GM15510 (cell line): ENCODE results near the gene CSK.

Experiments used
- POLR2A ChIP-seq: IDR thresholded peaks from 3 replicates; pipeline ENCODE4 v1.6.1; 2011; ENCODE audit warnings: borderline replicate concordance; ENCODE audit not compliant: insufficient read length; ENCODE audit errors: extremely low read depth

The CSK gene

DNA sequence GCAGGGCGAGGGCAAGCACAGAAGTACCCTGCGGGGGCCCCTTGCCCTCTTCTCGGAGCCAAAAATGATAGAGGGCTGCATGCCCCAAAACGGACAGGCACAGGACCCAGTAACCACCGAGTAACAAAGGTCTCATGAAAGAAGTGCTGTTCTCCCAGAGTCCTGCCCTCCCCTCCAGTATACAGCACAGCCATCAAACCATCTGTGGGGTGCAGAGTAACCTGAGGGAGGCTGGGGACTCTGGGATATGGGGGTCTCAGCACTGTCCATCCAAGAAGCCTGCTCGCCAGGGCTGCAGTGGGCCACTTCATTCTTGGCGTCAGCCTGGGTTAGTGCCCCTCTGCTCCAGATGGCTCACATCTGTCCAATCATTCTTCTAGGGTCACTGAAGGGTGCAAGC is 55.0 kb downstream of the CSK start:
- TF ChIP-seq POLR2A: no peak

DNA sequence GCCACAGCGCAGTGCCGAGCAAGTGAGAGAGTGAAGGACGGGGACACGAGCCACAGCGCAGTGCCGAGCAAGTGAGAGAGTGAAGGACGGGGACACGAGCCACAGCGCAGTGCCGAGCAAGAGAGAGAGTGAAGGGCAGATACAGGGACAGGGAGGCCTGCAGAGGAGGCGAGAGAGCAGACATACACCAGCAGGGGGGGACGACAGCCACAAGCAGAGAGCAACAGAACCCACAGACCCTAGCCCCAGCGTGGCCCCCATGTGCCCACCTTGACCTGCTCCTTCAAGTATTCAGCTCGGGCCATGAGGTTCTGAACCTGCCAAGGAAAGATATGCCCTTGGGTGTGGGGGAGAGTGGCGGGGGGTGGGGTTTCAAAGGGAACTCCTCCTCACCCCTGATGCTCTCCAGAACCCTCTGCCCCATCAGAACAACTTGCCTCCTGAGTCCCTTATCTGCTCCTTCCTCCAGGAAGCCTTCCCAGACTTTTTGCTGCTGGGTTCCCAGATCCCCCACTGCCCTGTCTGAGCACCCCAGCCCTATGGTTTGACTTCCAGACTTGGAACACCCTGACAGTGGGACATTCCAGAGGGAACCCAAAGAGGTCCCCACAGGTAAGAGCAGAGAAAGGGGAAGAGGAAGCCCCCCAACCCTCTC is 55.7 kb downstream of the CSK start:
- TF ChIP-seq POLR2A: no peak

DNA sequence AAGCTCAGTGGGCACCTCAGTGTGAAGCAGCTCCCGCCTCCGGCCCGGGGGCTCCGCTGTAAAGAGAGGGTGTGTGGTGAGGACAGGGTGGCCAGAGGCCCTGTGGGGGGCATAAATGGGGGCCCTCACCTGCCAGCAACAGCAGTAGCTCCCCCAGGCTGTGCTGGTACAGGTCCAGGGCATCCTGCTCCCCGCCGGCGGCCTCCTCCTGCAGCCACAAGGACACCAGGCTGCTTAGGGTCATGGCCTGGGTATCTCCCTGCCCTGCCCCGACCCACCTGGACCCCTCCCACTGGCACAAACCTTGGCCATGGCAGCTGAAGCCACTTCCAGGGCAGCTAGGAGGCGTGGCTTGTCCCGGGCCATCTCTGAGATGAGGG is 56.2 kb downstream of the CSK start:
- no peak for TF ChIP-seq POLR2A

DNA sequence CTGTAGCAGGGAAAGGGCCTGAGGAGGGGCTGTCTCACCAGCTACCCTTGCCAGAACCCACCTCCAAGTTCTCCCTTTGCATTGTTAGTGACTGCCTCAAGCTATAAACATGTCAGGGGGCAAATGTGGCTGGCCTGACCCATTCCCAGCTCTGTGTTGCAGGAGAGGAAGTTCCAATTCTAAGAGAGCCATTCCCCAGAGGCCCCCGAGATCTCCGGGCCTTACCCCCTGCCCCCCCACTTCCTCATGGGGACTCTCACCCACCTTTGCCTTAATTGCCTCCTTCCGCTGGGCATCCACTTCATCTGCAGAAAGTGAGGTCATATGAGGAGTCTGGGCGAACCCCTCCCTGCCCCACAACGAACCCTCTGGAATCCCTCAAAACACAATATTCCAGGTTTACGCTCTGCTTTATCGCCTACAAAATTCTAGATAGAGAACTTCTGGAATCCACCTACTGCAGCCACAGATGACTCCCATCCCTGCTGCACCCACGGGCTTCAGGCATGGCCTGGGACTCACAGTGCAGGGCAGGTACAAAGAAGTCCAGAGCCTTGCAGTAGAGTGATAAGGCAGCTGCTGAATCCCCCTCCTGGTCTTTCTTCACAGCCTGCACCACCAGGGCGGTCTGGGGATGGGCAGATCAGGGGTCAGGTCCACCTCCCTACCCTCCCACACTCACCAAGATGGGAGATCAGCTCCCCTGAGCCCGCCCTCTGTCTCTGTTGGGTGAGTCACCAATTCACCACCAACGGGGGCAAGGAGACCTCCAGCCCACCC is 57.1 kb downstream of the CSK start:
- no peak for TF ChIP-seq POLR2A

DNA sequence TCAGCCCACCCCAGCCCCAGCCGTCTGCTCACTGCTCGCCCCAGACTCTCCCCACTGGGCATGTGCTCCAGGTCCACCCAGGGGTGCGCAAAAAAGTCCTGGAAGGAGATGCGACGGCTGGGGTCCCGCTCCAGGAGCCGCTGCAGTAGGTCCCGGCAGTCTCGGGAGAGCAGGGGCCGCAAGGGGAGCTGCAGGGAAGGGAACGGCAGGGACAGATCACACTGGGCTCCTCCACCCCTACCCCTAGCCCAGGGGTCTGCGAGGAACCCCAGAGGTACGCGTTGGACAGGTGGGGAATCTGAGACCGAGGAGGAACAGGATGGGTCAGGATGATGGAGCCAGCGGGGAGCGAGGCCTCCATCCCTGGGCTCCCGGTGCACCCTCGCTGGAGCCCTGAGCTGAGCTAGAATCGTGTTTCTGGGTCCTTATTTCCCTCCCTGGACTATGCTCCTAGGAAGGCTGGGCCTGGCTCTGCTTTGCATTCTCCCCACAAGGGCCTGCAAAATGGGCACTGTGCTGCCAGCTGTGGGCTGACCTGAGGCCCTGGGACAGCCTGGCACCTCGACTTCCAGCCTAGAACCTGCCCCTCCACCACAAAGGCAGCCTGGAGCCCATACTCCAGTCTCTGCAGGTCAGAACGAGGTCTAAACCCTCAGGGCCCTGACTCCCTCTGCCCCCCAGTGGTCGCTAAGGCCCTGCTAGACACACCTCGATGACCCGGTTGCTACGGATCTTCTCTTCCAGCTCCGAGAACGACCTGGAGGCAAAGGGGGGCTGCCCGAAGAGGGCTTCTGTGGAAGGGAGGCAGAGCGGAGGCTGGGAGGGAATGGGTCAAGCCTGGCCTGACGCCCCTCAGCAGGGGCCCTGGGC is 57.9 kb downstream of the CSK start:
- no peak for TF ChIP-seq POLR2A

GRCh38 chr15:74840851-74841775 is 59.2 kb downstream of the CSK start:
- no peak for TF ChIP-seq POLR2A

GRCh38 chr15:74841891-74842373 is 60.1 kb downstream of the CSK start:
- no peak for TF ChIP-seq POLR2A

DNA sequence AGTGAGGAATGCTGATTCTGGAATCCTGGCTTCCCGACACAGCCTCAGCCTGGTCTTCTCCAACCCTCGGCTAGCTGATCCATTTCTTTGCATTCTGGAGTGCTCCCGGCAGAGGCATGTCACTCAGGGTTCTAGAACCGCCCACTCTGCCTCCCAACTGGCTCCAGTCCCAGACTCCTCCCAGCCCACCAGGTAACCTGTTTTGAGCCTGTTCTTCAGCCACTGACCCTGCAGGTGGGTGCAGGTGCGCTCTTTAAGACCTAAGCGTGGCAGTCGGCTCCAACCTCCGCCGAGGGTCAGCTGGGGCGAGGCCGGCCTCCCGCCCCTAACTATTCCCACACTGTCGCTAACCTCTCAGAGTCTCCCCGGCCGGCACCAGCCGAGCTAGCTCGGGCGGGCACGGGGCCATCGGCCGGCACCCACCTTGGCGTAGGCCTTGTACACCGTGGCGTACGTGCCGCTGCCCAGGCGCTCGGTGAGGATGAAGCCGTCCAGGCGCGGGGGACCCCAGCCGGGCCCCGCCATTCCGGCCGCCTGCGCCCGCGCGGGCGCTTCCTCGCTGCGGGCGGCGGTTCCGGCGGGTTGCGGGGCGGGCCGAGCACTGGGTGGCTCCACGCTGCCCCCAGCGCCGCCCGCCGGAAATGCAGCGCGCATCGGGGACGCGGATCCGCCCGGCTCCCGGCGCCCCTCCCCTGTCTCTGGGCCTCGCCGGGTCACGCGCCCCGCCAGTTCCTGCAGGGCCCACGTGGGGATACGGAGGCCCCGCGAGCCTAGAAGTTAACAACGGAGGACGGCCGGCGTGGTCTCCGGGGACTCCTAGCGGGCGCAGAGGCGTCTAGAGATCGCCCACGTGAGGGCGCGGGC is 60.9 kb downstream of the CSK start, which contains the start of gene ULK3:
TSS of gene ULK3 (minus strand) at position 576 of the 864 bp plus-strand sequence. CDS start at position 525, 51 bp downstream.
- TF ChIP-seq POLR2A: peak; percentile 56

DNA sequence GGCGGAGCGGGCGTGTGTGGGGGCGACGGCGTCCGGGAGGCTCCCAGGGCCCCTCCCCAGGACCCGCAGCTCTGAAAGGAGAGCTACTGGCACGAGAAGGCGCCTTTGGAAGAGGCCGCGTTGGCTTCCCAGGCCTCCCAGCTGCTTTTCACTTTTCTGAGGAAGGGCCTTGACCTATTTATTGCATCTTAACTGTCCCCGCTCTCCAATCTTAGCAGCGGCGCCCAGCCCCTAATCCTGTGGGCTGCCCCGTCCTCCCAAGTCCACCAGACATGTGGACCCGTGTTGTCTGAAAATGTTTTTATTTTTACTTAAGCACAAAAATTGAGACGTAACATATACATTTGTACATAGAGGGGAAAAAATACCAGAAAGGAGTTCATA is 61.6 kb downstream of the CSK start:
- no peak for TF ChIP-seq POLR2A

DNA sequence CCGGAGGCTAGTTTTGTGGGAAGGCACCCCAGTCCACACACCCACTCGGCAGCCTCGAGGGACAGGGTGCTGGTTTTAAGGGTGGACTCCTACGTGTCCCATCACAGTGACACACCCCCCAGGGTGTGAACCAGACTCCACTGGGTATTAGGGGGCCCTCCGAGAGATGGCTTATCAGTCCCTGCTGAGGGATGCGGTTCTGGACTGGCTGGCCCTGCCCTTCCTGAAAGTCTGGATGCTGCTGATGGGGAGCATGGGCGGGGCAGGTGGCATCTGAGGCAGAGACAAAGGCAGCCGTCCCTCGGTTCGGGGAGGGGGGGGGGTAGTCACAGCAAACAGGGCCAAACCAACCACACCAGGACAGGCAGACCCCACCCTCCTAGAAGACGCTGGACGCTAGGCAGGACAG is 62.0 kb downstream of the CSK start:
- TF ChIP-seq POLR2A: no peak

GRCh38 chr15:74844319-74845207 is 62.7 kb downstream of the CSK start:
- TF ChIP-seq POLR2A: no peak

DNA sequence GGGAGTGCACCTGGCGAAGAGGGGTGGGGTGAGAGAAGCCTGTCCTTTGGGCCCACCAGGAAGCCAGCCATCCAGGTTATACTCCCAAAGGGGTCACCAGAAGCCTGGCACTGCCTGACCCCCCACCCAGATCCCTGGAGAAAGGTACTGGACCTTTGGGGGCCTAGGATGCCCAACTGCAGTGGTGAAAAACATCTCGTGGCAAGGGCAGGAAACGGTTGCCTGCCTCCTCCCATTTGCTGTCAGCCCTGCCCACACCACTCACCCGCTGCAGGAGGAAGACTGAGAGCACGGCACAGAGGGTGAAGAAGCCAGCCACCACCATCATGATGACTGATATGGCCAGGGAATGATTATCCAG is 63.3 kb downstream of the CSK start:
- no peak for TF ChIP-seq POLR2A

GRCh38 chr15:74845581-74845980 is 63.7 kb downstream of the CSK start:
- no peak for TF ChIP-seq POLR2A

DNA sequence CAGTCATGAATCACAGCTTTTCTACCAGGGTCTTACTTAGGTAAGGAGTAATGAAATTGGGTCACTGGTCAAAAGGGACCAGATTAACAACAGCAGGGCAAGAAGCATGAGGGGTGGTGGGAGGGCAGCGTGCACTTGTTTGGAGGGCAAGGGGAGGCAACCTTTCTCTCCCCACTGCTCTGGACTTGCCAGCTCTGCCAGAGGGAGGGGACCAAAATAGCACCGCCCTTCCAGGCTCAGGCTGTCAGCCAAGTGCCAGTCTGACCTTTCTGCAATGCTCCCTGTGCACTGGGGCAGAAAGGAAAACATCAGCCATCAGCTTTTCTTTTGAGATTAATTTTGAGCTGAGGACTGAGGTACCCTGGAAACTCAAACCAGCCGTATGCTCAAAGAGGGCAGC is 65.6 kb downstream of the CSK start:
- no peak for TF ChIP-seq POLR2A
